Activated CD8-positive, alpha-beta memory T cell treated with anti-CD3 and anti-CD28 coated beads, Interleukin-2, amount 50 U/mL, for 1 hour (primary cell): Measurements from ENCODE around the gene FRS3.
"Not testable (repeated sequence)": the region's sequence is repeated elsewhere in the genome, so short reads cannot be mapped to it uniquely, and the experiment has no call there.

ENCODE experiments used
- DNase-seq: peaks from one replicate; pipeline ENCODE4 v3.0.0-alpha.2; 2020; ENCODE audit errors: extremely low read depth

FRS3 gene

DNA sequence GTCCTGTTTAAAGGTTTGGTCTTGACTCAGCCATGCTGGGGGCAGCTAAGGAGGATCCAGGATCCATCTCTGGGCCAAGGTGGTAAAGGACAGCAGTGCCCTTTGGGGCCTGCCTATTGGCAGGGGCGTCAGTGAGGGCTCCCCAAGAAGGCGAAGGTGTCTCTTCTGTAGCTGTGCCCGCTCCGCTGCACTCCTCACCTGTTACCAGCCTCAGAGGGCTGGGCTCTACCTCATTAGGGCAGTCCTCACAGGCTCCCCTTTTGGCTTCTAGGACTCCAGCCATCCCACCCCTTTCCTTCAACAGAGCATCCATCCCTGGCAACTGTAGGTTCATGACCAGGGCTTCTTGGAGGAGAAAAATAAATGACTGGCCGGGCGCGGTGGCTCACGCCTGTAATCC, 10.3 kb downstream of the FRS3 start:
- no peak for DNase-seq

DNA sequence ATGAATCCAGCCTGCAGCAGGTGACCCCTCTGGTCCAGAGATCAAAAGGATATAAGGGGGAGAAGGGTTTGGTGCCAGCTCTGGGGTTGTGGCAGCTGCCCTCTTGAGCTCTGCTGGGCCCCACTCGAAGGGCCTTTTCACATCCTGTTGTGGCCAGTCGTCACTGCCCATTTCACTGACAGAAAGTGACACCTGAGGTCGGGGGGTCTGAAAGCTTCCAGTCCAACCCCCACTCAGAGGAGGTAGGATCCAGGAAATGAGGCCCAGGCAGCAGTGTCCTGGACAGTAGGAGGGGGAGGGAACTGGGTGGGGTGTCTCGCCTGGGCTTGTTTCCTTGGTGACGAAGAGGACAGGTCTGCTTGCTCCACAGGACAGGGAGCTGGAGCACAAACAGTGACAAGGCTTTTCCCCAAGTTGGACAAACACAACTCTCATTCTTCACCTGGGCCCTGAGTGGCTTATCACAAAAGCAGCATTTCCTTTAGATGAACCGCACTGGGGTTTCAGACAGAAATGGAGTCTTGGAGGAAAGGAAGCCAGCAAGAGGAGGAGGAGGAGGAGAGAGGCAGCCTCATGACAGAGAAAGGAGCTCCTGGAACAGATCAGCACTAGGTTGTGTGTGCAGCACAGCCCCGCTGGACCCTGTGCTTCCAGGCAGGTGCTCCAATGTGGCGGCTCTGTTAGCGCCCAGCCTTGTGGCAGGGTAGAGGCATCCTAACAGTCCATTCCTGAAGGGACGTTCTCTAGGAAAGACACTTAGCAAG, 11.0 kb downstream of the FRS3 start:
- DNase-seq, result no peak

DNA sequence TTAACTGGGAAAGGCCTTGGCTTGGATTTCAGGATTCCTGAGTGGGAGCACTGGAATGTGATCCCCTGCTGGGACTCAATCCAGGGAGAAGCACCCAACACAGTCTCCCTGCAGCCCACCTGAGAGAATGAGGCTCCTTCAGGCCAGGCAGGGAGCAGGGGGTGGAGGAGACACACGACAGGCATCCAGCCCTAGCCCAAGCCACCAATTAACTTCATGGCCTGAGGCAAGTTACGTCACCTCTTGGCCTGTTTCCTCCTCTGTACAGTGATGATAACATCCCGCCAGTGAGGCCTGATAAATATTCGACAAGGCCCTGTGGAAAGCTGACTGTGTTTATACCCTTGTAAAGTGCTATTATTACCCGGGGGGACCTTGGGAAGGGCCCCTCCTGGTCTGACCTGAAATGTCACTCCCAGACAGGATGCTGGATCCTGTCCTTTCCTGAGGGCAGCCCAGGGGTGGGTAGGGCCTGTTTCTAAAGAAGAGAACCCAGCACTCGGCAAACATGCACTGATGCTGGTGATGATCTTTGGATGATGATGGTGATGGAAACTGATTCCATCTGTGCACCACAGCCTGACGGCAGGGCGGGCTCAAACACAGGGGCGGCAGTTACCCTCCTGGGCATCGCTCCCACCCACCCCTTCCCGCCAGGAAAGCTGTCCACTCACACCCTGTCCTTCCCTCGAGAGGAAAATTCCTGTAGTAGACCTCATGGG, 12.4 kb downstream of the FRS3 start:
- DNase-seq, result no peak

DNA sequence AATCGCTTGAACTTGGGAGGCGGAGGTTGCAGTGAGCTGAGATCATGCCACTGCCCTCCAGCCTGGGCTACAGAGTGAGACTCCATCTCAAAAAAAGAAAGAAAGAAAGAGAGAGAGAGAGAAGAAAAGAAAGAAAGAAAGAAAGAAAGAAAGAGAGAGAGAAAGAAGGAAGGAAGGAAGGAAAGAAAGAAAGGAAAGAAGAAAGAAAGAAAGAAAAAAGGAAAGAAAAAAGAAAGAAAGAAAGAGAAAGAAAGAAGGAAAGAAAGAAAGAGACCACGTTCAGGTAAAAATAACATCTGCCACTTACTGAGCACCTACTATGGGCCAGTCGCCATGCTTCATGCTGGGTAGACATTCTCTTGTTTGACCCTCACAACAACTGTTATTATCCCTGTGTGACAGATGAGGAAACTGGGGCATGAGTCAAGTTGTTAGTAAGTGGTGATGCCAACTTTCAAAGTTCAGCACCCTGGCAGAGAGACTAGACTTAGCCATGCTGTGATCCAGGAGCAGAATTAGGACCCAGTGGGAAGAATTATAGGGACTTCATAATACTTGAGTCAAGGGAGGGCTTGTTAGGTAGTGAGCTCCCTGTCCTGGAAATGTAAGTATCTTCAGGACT, 13.5 kb downstream of the FRS3 start:
- DNase-seq, result not testable (repeated sequence)

DNA sequence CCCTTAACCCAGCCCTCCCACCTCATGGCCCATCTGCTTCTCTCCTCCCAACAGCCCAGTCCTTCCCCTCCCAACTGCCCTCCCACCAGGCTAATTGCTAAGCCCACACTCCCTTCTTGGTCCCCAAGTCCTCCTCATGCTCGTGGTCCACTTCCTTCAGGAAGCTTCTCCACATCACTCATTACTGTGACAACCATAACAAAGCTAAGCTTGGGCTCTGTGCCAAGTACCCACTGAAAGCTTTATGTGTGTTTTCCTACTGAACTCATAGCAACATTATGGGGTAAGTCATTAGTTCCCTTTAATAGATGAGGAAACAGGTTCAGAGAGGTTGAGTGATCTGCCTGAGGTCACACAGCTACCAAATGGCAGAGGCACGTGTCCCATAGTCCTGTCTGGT, 16.2 kb downstream of the FRS3 start:
- DNase-seq, result no peak

DNA sequence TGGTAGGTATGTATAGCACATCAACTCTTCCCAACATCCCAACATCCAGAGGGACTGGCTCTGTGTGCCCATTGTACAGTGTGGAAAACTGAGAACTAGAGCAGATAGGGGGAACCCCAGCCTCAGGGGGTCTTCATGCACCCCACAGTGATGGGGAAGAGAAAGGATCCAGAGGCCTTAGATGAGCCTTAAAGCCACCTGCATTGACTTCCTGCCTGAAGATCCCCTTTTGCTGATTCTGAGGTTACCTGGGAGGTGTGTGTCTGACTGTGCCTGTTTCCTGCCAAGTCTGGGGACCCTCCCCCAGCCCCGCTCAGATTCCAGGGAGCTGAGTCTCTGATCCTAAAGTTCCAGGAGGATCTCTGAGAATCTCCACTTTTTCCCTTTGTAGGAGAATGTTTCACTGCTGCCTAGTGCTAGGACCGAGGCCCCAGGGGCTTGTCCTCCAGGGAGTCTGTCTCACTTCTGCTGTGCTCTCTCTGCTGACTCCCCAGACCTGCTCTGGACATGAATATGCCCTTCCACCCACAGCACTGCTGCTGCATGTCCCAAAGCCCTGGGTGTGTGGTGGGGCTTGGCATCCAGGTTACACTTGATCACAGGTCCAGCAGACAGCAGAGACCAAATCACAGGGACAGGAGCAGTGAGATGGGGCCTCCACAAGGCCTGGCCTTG, 19.7 kb downstream of the FRS3 start:
- no peak for DNase-seq

DNA sequence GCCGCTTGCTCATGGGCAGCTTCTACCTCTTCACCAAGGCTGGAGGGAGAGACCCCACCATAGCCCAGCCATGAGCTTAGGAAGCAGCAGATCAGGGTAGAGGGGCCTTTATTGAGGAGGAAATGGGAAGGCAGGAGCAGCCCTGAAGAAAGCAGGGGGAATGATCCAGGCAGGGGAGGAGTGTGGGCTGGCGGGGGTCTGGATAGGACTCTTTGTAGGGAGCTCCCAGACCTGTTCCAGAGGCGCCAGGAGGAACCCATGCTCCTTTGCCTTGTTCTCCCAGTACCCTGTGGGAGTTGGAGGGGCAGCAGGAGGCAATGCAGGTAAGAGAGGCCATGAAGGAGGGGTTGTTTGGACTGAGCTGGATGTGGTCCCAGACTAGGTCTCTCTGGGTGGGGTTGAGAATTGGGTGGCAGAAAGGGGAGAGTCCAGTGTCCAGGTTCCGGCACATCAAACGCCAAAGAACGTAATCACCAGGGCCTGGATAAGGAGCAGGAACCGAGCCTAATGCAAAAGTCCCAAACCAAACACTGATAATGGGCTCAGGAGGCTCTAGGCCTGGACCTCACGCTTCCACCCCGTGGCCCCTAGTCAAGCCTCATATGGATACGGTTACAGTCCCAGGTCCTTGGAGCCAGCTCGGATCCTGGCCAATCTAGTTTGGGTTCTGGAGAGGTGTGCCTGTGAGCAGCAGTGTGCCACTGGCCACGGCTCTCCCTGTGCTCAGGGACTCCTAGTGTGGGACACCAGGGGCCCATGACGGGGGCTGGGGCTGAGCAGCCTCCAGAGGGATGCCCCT, 20.4 kb downstream of the FRS3 start:
- DNase-seq, result no peak

DNA sequence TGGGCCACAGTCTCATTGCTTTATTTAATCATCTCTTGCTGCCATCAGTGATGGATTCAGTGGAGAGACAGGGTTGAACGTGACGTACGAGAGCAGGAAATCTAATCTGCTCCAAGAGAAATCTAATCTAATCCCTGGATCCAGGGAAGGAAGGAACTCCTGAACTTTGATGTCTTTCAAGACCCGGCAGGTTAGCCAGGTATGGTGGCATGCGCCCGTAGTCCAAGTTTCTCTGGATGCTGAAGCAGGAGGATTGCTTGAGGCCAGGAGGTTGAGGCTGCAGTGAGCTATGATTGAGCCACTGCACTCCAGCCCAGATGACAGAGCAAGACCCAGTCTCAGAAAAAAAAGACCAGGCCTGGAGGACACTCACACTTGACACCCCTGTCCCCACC, 21.1 kb downstream of the FRS3 start:
- no peak for DNase-seq

DNA sequence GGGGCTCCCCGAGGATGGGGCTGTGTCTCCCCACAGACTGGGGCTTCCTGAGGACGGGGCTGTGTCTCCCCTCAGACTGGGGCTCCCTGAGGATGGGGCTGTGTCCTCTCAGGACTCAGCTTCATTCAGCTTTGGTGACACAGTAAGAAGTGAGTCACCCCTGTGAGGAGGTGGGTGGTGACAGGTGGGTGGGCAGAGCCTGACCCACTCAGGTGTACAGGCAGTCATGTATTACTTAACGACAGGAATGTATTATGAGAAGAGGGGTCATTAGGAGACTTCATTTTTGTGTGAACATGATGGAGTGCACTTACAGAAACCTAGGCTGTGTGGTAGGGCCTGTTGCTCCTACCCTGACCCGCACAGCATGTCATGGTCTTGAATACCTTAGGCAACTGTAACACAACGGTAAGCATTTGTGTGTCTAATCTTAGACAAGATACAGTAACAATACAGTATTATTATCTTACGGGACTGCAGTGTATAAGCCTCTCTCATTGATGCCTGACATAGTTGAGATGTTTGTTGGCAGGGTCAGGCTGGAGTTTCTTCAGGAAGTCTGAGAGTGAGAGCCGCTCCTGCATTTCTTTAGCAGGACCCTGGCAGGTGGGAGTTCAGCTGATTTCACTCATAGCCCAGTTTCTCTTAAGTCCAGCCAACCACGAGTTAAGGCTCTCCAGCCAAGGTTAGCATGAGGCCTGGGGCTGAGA, 21.6 kb downstream of the FRS3 start:
- DNase-seq, result no peak

DNA sequence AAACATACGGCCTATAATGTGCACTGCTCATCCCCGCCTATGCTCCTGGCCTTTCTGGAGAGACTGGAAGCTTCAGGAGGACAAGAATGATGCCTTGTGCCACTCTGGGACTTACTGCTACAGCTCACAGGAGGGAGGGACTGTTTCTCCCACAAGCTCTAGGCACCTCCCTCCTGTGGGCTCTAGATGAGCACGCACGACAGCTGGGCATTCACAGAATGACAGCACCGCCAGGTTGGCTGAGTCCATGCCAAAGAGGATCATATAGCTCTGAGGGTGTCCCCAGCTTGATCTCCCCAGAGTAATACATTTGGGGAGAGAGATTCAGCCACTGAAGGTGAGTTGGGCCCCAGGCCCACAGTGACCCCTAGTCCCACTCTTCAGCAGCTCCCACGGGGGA, 22.4 kb downstream of the FRS3 start:
- no peak for DNase-seq

DNA sequence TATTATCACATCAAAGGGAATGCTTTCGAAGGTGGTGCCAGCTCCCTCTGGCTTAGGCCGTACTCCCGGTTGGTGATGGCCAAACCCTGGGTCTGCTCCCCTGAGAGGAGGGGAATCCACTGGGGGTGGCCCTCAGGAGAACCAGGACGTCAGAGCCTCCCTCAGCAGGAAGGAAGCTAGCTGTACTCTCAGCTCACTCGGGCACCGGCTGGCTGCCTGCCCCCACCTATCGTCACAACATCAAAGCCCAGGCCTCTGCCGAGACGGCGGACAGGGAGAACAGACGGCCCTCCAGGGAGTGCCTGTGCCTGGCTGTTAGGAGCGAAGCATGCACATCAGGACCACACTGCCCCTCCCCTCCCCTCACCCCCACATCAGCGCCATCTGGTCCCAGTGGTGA, 23.3 kb downstream of the FRS3 start:
- no peak for DNase-seq

DNA sequence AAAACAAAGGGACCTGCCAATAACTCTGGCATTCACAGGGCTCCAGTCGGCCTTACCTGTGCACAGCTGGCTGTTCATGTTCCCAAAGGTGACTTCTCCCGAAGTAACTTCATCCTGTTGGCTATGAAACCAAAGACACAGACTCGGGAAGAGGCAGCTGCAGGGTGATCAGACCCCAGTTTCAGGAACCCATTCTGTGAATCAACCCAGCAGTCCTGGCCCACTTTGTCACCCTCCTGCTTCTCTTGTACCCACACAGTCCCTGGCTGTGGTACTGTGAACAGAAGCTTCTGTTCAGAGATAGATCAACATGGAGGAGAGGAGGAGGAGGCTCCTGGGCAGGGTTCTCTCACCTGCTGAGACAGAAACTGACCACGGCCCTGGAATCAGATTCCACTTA, 23.8 kb downstream of the FRS3 start:
- DNase-seq, result no peak

DNA sequence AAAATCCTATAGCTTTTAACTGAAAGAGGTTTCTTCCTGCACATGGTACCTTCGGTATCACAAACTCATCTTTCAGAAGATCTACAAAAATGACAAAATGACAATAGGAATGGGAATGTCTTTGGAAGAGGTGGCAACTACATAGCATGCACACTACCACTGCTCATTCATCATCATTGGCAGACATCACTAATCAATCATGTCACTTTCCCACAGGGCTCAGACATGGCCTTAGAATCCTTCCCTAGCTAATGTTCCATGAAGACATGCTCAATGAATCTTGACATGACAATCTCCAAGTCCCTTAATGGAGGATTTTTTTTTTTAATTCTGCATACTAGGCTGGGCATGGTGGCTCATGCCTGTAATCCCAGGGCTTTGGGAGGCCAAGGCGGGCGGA, 29.3 kb downstream of the FRS3 start:
- DNase-seq, result no peak

DNA sequence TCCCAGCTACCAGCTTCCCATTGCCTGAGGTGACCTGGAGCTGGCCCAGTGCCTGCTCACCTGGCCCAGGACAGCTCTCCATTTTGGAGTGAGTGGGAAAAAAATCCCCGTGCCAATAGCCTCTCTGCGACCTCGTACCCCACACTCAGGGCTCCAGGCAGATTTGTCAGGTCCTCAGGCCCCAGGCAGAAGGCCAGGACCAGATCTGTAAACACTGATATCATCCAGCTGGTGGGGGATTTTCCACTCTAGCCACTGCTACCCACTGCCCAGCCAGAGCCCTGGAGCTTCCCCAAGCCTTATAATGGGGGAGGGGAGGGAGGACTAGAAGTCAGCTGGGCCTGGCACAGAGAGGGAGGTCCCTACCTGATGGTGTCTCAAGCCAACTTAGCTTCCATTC, 31.2 kb downstream of the FRS3 start:
- no peak for DNase-seq

DNA sequence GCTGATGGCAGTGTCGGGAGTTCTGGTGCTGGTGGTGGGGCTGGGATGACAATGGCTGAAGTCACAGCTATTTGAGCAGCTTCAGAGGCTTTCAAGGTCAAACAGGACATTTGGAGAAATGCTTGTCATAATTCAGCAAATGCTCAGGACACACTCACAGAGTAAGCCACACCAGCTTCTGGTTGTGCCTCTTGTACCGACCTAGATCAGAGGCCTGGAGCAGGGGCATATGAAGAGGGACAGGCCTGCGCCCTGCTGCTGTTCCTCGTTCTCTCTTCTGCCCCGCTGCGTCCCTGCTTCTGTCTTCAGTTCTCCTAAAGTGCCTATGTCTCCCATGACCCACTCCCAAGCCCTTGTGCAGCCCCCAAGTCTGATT, 31.6 kb downstream of the FRS3 start:
- DNase-seq, result no peak

DNA sequence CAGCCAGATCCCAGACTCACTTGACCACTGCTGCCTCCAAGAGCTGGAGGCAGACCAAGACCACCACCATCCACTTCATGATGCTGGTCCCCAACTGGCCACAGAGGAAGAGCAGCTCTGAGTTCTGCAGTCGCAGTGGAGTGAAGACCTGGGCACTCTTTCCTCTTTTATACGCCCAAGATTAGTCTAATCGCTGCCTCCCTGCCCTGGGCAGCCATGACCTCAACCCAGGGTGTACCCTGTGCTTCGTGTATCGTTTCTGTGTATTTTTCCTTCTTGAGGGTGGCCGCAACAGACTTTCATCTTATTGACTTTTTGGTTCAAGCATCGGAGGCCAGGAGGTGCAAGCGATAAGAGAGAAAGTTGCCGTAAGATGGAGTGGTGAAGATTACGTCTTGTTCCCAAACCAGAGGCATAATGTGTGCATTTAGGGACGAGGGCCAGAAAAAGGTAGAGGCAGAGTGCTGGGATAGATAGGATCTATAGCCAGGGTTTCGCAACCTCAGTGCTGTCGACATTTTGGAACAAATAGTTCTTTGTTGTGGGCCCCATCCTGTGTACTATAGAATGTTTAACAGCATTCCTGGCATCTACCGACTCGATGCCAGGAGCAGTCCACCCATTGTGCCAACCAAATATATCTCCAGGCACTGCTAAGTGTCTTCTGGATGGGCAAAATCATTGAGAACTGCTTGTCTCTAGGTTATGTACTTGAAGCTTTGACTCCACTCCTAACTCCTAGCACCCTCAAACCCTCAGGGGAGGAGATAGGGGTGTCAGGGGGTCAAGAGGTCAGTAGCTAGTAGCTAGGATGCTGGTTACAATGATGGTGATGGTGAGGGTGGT, 32.2 kb downstream of the FRS3 start, which contains the start of gene PGC:
Gene PGC, minus strand, starts transcription at position 142 of the 846 bp plus-strand sequence. Its CDS starts 63 bp downstream, at position 79.
- DNase-seq, result no peak

DNA sequence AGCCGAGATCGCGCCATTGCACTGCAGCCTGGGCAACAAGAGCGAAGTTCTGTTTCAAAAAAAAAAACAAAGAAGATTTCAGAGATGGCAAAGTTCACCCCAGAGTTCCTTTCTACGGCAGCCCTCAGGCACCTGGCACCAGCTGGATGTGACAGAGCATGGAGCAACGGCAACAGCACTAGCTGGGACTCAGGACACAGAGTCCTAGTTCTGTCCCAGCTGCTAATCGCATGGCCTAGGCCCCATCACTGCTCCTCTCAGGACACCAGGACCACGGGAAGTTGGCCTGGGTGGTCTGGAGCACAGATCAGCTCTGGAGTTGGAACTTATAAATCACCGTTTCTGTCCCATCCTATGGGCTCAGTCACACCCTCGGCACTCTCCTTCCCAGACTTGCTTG, 33.6 kb downstream of the FRS3 start:
- DNase-seq, result no peak

DNA sequence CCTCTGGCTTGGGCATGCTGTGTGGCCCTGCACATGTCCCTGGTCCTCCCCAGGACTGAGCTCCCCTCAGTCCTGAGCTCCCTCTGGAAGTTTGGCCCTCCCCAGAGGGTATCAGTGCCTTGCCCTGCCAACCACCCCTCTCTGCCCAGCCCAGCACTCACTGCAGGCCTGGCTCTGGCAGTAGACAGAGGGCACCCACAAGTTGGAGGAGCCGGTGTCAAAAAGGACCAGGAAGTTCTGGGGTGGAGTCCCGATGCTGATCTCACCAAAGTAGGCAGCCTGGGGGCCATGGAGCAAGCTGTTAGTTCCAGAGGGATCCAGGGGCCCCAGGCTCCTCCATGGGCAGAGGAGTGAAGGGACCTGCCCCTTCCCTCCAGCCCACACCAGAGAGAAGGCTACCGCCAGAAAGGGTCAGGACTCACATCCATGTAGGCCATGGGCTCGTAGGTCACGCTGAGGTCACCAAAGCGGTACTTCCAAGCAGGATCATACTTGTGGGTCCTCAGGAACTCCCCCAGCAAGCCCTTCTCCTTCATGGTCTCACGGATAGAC, 35.4 kb downstream of the FRS3 start:
- no peak for DNase-seq

DNA sequence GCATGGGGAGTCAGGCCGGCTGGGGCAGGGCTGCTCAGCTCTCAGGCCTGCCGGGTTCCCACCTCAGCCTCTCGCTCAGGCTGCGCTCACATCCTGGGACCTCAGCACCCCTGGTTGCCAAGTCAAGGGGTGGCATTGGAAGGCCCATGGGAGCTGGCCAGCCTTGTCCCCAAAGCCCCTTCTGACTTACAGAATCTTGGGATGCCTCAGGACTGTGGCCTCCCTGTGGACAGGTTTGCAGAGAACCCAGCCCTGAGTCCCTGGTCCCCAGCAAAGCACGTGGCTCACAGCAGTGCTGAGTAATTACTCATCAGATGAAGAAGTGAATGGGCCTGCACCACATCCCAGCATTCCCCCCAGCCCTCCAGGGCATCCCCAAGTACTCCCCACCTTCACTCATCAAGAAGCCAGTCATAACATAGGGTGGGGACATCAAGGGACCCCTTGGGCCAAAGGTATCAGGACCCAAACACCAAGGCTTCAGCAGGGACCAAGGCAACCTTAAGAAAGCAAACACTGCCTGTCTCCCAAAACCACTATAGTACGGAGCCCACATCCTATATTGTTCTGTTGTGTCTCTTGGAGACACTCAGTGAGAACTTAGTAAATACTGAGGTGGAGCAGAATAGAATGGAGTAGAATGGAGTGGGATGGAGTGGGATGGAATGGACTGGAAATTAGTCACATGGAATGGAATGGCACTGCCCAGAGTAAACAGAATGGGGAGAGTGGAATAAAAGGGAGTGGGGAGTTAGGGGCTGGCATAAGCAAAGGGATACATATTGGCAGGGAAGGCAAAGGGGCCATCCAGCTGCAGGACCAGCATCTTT, 36.1 kb downstream of the FRS3 start:
- no peak for DNase-seq
